IMR-90 (cell line): ENCODE measurements around the gene CUTA. TPM values are rescaled to one million over a fixed set of nuclear protein-coding genes. Genes with fewer than 3 reads are reported as not detected.

Experiments used
- ATAC-seq: fragments of 200-7000 bp; cut with Tn5 transposase; 2 replicates; pipeline ENCODE4 v1.9.1; 2020; ENCODE audit warnings: low read depth, mild to moderate bottlenecking, moderate library complexity
- BruUV-seq: library from RNA; stranded (reverse); fragments of 400-500 nt; replicated peaks from 2 replicates; lab custom pipeline; 2021; lab: Mats Ljungman, UMichigan
- CTCF ChIA-PET: fragments of 300-600 bp; formaldehyde crosslinking; extraction: SDS; loops from one replicate; lab custom pipeline; 2021; ENCODE audit warnings: antibody characterized with exemption; lab: Yijun Ruan, JAX
- POLR2A ChIA-PET: fragments of 300-600 bp; sonication (Branson Sonifier 250); formaldehyde crosslinking; loops from one replicate; lab custom pipeline; 2022; ENCODE audit warnings: antibody characterized with exemption; ENCODE audit not compliant: unreplicated experiment; lab: Charles Lee
- DNase-seq: peaks from one replicate; pipeline ENCODE4 v3.0.0; 2013
- H2AFZ ChIP-seq: replicated peaks from 2 replicates; pipeline ENCODE3; 2013; ENCODE audit warnings: low read length, mild to moderate bottlenecking; ENCODE audit not compliant: poor library complexity
- H2AK5ac ChIP-seq: 2 replicates; pipeline ENCODE4 v1.6.1; 2013; ENCODE audit warnings: low read depth, low read length, inconsistent platforms
- H2AK9ac ChIP-seq: replicated peaks from 2 replicates; pipeline ENCODE3; 2013; ENCODE audit warnings: mild to moderate bottlenecking, low read depth, low read length, moderate library complexity; ENCODE audit not compliant: poor library complexity
- H2BK120ac ChIP-seq: 2 replicates; pipeline ENCODE4 v1.6.1; 2013; ENCODE audit warnings: low read depth, low read length, inconsistent platforms
- H2BK15ac ChIP-seq: 3 replicates; pipeline ENCODE4 v1.6.1; 2013; ENCODE audit warnings: low read depth, low read length, inconsistent platforms
- H2BK20ac ChIP-seq: 2 replicates; pipeline ENCODE4 v1.6.1; 2013; ENCODE audit warnings: low read depth, mild to moderate bottlenecking, inconsistent platforms, low read length, moderate library complexity
- H2BK5ac ChIP-seq: 2 replicates; pipeline ENCODE4 v1.6.1; 2013; ENCODE audit warnings: mild to moderate bottlenecking, low read depth, low read length, inconsistent platforms; ENCODE audit not compliant: poor library complexity, severe bottlenecking
- H3K14ac ChIP-seq: replicated peaks from 2 replicates; pipeline ENCODE4 v1.6.1; 2013; ENCODE audit warnings: low read depth, low read length, inconsistent platforms
- H3K18ac ChIP-seq: 2 replicates; pipeline ENCODE4 v1.6.1; 2013; ENCODE audit warnings: low read depth, low read length, control low read depth
- H3K23ac ChIP-seq: 2 replicates; pipeline ENCODE4 v1.6.1; 2013; ENCODE audit warnings: low read depth, low read length, inconsistent platforms
- H3K27ac ChIP-seq: 2 replicates; pipeline ENCODE4 v1.5.1; 2013; ENCODE audit warnings: mild to moderate bottlenecking, control low read depth, low read length; ENCODE audit not compliant: insufficient read depth
- H3K27me3 ChIP-seq: 2 replicates; pipeline ENCODE4 v1.6.1; 2013; ENCODE audit warnings: low read length; ENCODE audit not compliant: control insufficient read depth, insufficient read depth
- H3K36me3 ChIP-seq: 2 replicates; pipeline ENCODE4 v1.6.1; 2013; ENCODE audit warnings: low read length, mixed read lengths; ENCODE audit not compliant: control insufficient read depth, insufficient read depth
- H3K4ac ChIP-seq: 2 replicates; pipeline ENCODE4 v1.6.1; 2013; ENCODE audit warnings: low read depth, low read length, inconsistent platforms
- H3K4me1 ChIP-seq: 2 replicates; pipeline ENCODE4 v1.6.1; 2013; ENCODE audit warnings: low read length, mixed read lengths; ENCODE audit not compliant: control insufficient read depth, insufficient read depth
- H3K4me2 ChIP-seq: 2 replicates; pipeline ENCODE4 v1.6.1; 2013; ENCODE audit warnings: low read depth, mild to moderate bottlenecking, control low read depth, low read length, moderate library complexity
- H3K4me3 ChIP-seq: 2 replicates; pipeline ENCODE4 v1.5.1; 2013; ENCODE audit warnings: low read depth, mild to moderate bottlenecking, control low read depth, low read length, moderate library complexity; ENCODE audit not compliant: insufficient read depth
- H3K56ac ChIP-seq: 2 replicates; pipeline ENCODE4 v1.6.1; 2013; ENCODE audit warnings: low read length, inconsistent platforms; ENCODE audit not compliant: insufficient read depth; ENCODE audit errors: extremely low read depth
- H3K79me1 ChIP-seq, 2 experiments: 2 replicates each; pipeline ENCODE4 v1.6.1; 2013; ENCODE audit warnings: low read length in 2 of 2, inconsistent platforms in 1 of 2, low read depth in 1 of 2
- H3K9ac ChIP-seq: 2 replicates; pipeline ENCODE4 v1.6.1; 2013; ENCODE audit warnings: low read depth, low read length, control low read depth
- H3K9me1 ChIP-seq: 2 replicates; pipeline ENCODE4 v1.6.1; 2013; ENCODE audit warnings: low read length, inconsistent platforms; ENCODE audit not compliant: insufficient read depth
- H3K9me3 ChIP-seq: 2 replicates; pipeline ENCODE4 v1.6.1; 2013; ENCODE audit warnings: low read length; ENCODE audit not compliant: control insufficient read depth, insufficient read depth
- H4K20me1 ChIP-seq: 2 replicates; pipeline ENCODE4 v1.6.1; 2013; ENCODE audit warnings: low read length, inconsistent platforms; ENCODE audit not compliant: insufficient read depth
- H4K5ac ChIP-seq: 2 replicates; pipeline ENCODE4 v1.6.1; 2013; ENCODE audit warnings: mild to moderate bottlenecking, low read depth, low read length, control low read depth
- H4K8ac ChIP-seq, 2 experiments: 2 replicates each; pipeline ENCODE4 v1.6.1; 2013; ENCODE audit warnings: low read depth in 2 of 2, low read length in 2 of 2, control low read depth in 1 of 2, inconsistent platforms in 1 of 2
- H4K91ac ChIP-seq: 2 replicates; pipeline ENCODE4 v1.6.1; 2013; ENCODE audit warnings: low read depth, low read length, inconsistent platforms; ENCODE audit not compliant: insufficient read depth
- CEBPB ChIP-seq: IDR thresholded peaks from 2 replicates; pipeline ENCODE4 v1.6.1; 2012; ENCODE audit warnings: low read depth, low read length, improper control_type of control experiment
- MAFK ChIP-seq: IDR thresholded peaks from 2 replicates; pipeline ENCODE4 v1.6.1; 2012; ENCODE audit warnings: low read depth, low read length, improper control_type of control experiment
- MAZ ChIP-seq: IDR thresholded peaks from 2 replicates; pipeline ENCODE4 v1.6.1; 2012; ENCODE audit warnings: low read depth, mild to moderate bottlenecking, low read length, improper control_type of control experiment, moderate library complexity, borderline replicate concordance
- NFE2L2 ChIP-seq: fragments of 150-350 bp; IDR thresholded peaks from 2 replicates; pipeline ENCODE4 v1.6.1; 2016; ENCODE audit warnings: low read depth, mild to moderate bottlenecking, low read length
- RCOR1 ChIP-seq: IDR thresholded peaks from 2 replicates; pipeline ENCODE4 v1.6.1; 2012; ENCODE audit warnings: mild to moderate bottlenecking, low read length, improper control_type of control experiment; ENCODE audit not compliant: insufficient replicate concordance
- RFX5 ChIP-seq: IDR thresholded peaks from 2 replicates; pipeline ENCODE4 v1.8.0; 2012; ENCODE audit warnings: low read depth, mild to moderate bottlenecking, low read length, moderate library complexity
- SMC3 ChIP-seq: fragments of 150-350 bp; IDR thresholded peaks from 2 replicates; pipeline ENCODE4 v1.6.1; 2016; ENCODE audit warnings: low read depth, mild to moderate bottlenecking, antibody characterized with exemption, low read length, moderate library complexity
- WGBS, 2 experiments: methylation state at CpG; one replicate each; pipeline versions ENCODE4 v1.1.5 to v1.1.7; 2013; ENCODE audit warnings: missing lambda C conversion rate in 2 of 2; ENCODE audit not compliant: insufficient read length in 1 of 2; ENCODE audit errors: extremely low coverage in 2 of 2; 5-methylcytosine and 5-hydroxymethylcytosine counted together
- dilution Hi-C: fragments of 300-500 bp; cut with HindIII; formaldehyde crosslinking; loops from one replicate; pipeline ENCODE4 v1.14.3; 2018; ENCODE audit warnings: low sequenced_read_pairs; ENCODE audit not compliant: unreplicated experiment
- in situ Hi-C: fragments of 300-500 bp; cut with MboI; formaldehyde crosslinking; loops from 3 replicates; pipeline ENCODE4 v1.14.3; 2019; ENCODE audit warnings: low sequenced_read_pairs, inconsistent platforms, mixed read lengths
- intact Hi-C: fragments of 100-400 bp; cut with micrococcal nuclease; formaldehyde crosslinking; loops from 2 replicates; pipeline ENCODE4 v1.10.0; 2022
- polyA plus RNA-seq, 3 experiments: library from polyadenylated mRNA; depleted of rRNA; stranded (reverse); fragments of >200 nt; gene quantifications; 2 replicates each; pipeline ENCODE4 v1.2.3, GENCODE V29; 2012; ENCODE audit warnings: low replicate concordance in 1 of 3
- total RNA-seq: library from RNA; depleted of rRNA; stranded (reverse); fragments of >200 nt; gene quantifications from 2 replicates; pipeline ENCODE4 v1.2.3, GENCODE V29; 2012
- TF ChIP-seq, protein P1 (sequence below): fragments of 150-350 bp; IDR thresholded peaks from 2 replicates; pipeline ENCODE4 v1.6.1; 2017; ENCODE audit warnings: mild to moderate bottlenecking, antibody characterized with exemption, low read length, low read depth
- TF ChIP-seq, protein P2 (sequence below): fragments of 150-350 bp; IDR thresholded peaks from 2 replicates; pipeline ENCODE4 v1.6.1; 2016; ENCODE audit warnings: low read depth, mild to moderate bottlenecking, low read length, moderate library complexity, borderline replicate concordance

Gene CUTA
- total and polyA plus RNA-seq, 2 of the 4 experiments (the other 2 are of a cell fraction) = 136 to 427 TPM

DNA sequence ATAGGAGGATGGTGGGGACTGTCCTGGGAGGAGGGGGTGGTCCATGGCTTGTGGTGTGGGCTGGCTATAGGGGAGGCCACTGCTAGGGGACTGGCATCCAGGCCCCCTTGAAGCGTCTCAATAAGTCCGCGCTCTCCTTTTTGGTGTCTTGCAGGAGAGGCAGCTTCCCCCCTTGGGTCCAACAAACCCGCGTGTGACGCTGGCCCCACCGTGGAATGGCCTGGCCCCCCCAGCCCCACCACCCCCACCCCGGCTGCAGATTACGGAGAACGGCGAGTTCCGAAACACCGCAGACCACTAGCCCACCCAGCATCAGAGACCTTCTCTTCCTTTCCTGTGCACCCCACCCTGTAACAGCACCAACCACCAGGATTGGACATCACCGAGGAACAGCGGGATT lies 33.7 kb upstream of the CUTA start:
- no peaks in the 10 kb centered on the region for H3K27me3 ChIP-seq
- no peak for TF ChIP-seq CEBPB
- TF ChIP-seq RFX5 = no peak
- TF ChIP-seq NFE2L2 = no peak
- TF ChIP-seq, protein P1, sequence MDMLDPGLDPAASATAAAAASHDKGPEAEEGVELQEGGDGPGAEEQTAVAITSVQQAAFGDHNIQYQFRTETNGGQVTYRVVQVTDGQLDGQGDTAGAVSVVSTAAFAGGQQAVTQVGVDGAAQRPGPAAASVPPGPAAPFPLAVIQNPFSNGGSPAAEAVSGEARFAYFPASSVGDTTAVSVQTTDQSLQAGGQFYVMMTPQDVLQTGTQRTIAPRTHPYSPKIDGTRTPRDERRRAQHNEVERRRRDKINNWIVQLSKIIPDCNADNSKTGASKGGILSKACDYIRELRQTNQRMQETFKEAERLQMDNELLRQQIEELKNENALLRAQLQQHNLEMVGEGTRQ = no peak
- TF ChIP-seq, protein P2, sequence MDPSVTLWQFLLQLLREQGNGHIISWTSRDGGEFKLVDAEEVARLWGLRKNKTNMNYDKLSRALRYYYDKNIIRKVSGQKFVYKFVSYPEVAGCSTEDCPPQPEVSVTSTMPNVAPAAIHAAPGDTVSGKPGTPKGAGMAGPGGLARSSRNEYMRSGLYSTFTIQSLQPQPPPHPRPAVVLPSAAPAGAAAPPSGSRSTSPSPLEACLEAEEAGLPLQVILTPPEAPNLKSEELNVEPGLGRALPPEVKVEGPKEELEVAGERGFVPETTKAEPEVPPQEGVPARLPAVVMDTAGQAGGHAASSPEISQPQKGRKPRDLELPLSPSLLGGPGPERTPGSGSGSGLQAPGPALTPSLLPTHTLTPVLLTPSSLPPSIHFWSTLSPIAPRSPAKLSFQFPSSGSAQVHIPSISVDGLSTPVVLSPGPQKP = no peak
- no peak for TF ChIP-seq SMC3
- TF ChIP-seq MAZ = no peak
- no peak for TF ChIP-seq MAFK
- no peak for TF ChIP-seq RCOR1
- H3K18ac ChIP-seq = no peak overlapping the region
- ChIA-PET CTCF (no interaction called here), POLR2A (no interaction called here)
- no peak overlapping the region for H3K56ac ChIP-seq
- H3K4me3 ChIP-seq = no peak overlapping the region
- H3K4ac ChIP-seq = no peak overlapping the region
- peaks cover 24 to 37% of the 10 kb centered on the region in 2 experiments; a peak in 3 of 4 replicates for H3K79me1 ChIP-seq
- H3K27ac ChIP-seq = no peak overlapping the region
- no peak overlapping the region for H4K5ac ChIP-seq
- in situ Hi-C loops (loop anchor here (10.0 kb wide), 1 partner anchor 253 kb away; no protein-coding TSS in a partner anchor), intact Hi-C loops (loop anchor here (10.0 kb wide), 1 partner anchor 223 kb away; no protein-coding TSS in a partner anchor), dilution Hi-C loops (no loop called here)
- H2BK15ac ChIP-seq = no peak overlapping the region
- H4K8ac ChIP-seq = no peak overlapping the region
- peaks cover 4% of the 10 kb centered on the region for H3K4me1 ChIP-seq
- no peak overlapping the region for H2AK5ac ChIP-seq
- no peaks in the 10 kb centered on the region; the same call in 1 of the 2 replicates for H4K20me1 ChIP-seq
- DNase-seq (no peak), ATAC-seq (no peak)
- H3K4me2 ChIP-seq = no peak overlapping the region
- H3K9me1 ChIP-seq = no peaks in the 10 kb centered on the region
- no peak overlapping the region for H3K14ac ChIP-seq
- H2AK9ac ChIP-seq = no peak overlapping the region
- BruUV-seq = no TSS peak
- H3K36me3 ChIP-seq = peaks cover 34% of the 10 kb centered on the region
- H2BK20ac ChIP-seq = no peak overlapping the region
- no peaks in the 10 kb centered on the region for H3K9me3 ChIP-seq
- H2BK5ac ChIP-seq = no peak overlapping the region
- no peak overlapping the region for H2AFZ ChIP-seq
- WGBS, 2 experiments = 83% methylated on average over 2 of the region's 15 CpGs; no CpG with 5 or more reads in 1 of the 2 experiments
- H3K9ac ChIP-seq = no peak overlapping the region
- no peak overlapping the region for H2BK120ac ChIP-seq
- H4K91ac ChIP-seq = no peak overlapping the region
- H3K23ac ChIP-seq = no peak overlapping the region
